ENCODE data around the gene RPS29.

Gene RPS29

DNA sequence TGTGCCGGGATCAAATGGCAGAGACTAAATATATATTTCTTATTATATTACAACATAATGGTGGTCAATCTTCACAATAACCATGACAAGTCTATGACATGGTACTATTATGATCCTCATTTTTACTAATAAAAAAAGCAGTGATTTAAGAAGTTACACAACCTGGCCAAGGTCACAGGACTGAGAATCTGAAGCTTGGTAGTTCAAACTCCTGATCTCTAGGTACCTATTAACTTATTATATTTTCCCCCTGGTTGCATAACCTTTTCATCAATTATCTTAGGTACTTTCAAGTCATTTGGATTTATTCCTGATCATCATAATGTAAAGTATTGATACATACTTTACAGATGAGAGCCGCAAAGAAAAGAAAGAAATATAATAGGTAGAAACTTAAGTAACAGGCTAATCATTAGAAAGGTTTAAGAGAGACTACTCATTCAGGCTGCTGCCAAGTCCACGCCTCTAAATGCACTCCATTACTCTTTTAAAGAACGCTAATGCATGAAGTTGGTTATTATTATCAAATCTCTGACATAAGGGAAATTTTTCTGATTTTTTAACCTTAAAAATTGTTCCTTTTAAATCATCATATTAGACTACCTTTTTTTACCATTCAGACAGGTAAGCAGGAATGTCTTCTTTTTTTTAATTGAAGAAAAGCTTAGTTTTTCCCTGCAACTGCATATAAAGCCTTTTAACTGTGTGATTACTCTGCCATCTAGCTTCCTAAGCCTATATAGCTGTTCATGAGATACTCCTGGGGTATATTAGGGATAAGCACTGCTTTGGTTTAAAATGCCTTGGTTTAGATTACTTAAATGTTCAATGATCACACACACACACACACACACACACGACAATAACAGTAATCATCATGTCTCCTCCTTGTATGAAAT lies 35.6 kb downstream of the RPS29 start:
- peak; percentile 3 for DNase-seq (ENCODE audit: low read depth)

- DNase-seq (ENCODE audit: low read depth) = no peak
Measured at GRCh38 chr14:49549881-49550280, 36.3 kb downstream of the RPS29 start.

- DNase-seq (ENCODE audit: low read depth) = no peak
Measured at GRCh38 chr14:49549446-49549845, 36.7 kb downstream of the RPS29 start.

GRCh38 chr14:49546766-49547165 lies 39.4 kb downstream of the RPS29 start:
- no peak for DNase-seq (ENCODE audit: low read depth)

DNA sequence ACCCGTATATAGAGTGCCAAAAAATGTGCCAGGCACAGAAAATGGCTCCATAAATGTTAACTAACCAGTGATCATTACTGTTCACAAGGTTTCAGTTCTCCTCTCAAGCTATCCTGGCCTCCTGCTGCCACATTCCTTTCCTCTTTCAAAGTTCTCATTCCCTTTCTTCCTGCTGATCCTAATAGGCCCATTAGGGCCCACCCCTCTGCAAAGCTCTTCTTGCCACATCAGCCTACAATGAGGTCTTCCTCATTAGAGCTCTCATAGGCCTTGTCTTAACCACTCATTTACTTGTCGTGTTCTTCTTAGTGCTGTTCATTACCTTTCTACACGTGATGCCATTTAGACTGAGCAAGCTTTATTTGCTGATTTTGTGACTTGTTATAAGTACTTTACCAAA lies 40.5 kb downstream of the RPS29 start:
- DNase-seq (ENCODE audit: low read depth) = no peak

GRCh38 chr14:49545071-49545470 lies 41.1 kb downstream of the RPS29 start:
- DNase-seq (ENCODE audit: low read depth) = no peak

GRCh38 chr14:49541049-49541448 lies 45.1 kb downstream of the RPS29 start:
- DNase-seq (ENCODE audit: low read depth) = no peak

- no peak for DNase-seq (ENCODE audit: low read depth)
Measured at GRCh38 chr14:49538852-49539251, 47.3 kb downstream of the RPS29 start.
